Peyer's patch (tissue), 4 donors: ENCODE measurements around the gene YPEL4. TPM values are rescaled to one million over a fixed set of nuclear protein-coding genes. Genes with fewer than 3 reads are reported as not detected.
"Not testable (repeated sequence)": the region's sequence is repeated elsewhere in the genome, so short reads cannot be mapped to it uniquely, and the experiment has no call there.

Experiments
- DNase-seq, 3 donors: peaks; one replicate each; pipeline ENCODE4 v3.0.0-alpha.2; 2017 to 2019
- H3K27ac ChIP-seq, 4 donors: fragments of 200-600 bp; sonication (generic); one replicate each; pipeline ENCODE4 v1.5.1; 2016 to 2019
- H3K27me3 ChIP-seq, 2 donors: fragments of 200-600 bp; sonication (generic); one replicate each; pipeline ENCODE4 v1.5.1; 2019
- H3K36me3 ChIP-seq, 3 donors: fragments of 200-600 bp; sonication (generic); one replicate each; pipeline ENCODE4 v1.5.1; 2016 to 2019
- H3K4me1 ChIP-seq, 4 donors: fragments of 200-600 bp; sonication (generic); one replicate each; pipeline ENCODE4 v1.5.1; 2016 to 2019
- H3K4me3 ChIP-seq, 4 donors: fragments of 200-600 bp; sonication (generic); 1 replicate in 3 of 4; 2 replicates in 1 of 4; pipeline ENCODE4 v1.5.1; 2016 to 2019; ENCODE audit warnings: mild to moderate bottlenecking in 1 of 4
- H3K9me3 ChIP-seq, 4 donors: fragments of 200-600 bp; sonication (generic); one replicate each; pipeline ENCODE4 v1.5.1; 2016 to 2019; ENCODE audit warnings: mild to moderate bottlenecking in 1 of 4
- CTCF ChIP-seq, 6 experiments: fragments of 450-650 bp in 4 of 6; fragments of 200-600 bp in 2 of 6; sonication (generic) in 1 of 6; IDR thresholded peaks; one replicate each; pipeline ENCODE4 v1.5.1; 2017 to 2019; ENCODE audit warnings: antibody characterized with exemption in 6 of 6, mild to moderate bottlenecking in 3 of 6, moderate library complexity in 1 of 6
- POLR2A ChIP-seq, 2 donors: fragments of 450-650 bp; IDR thresholded peaks; one replicate each; pipeline ENCODE4 v1.5.1; 2017; ENCODE audit warnings: antibody characterized with exemption in 2 of 2, mild to moderate bottlenecking in 2 of 2, moderate library complexity in 2 of 2
- total RNA-seq, 4 donors: library from RNA; depleted of rRNA; stranded (reverse); fragments of >200 nt; gene quantifications; one replicate each; pipeline ENCODE4 v1.1.0, GENCODE V29; 2016

Gene YPEL4
- total RNA-seq: 1 to 10 TPM in 1 of 4 donors, under 1 TPM in 3; 0.35 to 2.5 (median 0.71) TPM

- Histone ChIP-seq H3K27me3 (peaks cover 0 to 15% of the 10 kb centered on the region in 2 donors), H3K4me1 (peaks cover 0 to 21% (median 5%) of the 10 kb centered on the region in 4 donors), H3K9me3 (no peaks in the 10 kb centered on the region), H3K36me3 (no peaks in the 10 kb centered on the region), H3K4me3 (peak within 1 kb of the TSS; percentile 15 to 48 (median 31)), H3K27ac (peak within 1 kb of the TSS in 1 of 4 donors; percentile 38)
- DNase-seq: peak; percentile 50 to 79 (median 74)
- no peak for TF ChIP-seq POLR2A (IDR thresholded peaks at IDR 0.05)
- TF ChIP-seq CTCF (IDR thresholded peaks at IDR 0.05): no peak
Measured at GRCh38 chr11:57649826-57650738, at the start of gene YPEL4. Gene YPEL4, minus strand, starts transcription at chr11:57649912. Its CDS starts 2,805 bp downstream, at chr11:57647107.

- Histone ChIP-seq H3K27ac (no peak overlapping the region), H3K36me3 (peaks cover 0 to 86% (median 0%) of the 10 kb centered on the region in 3 donors), H3K4me3 (no peak overlapping the region), H3K9me3 (no peaks in the 10 kb centered on the region), H3K27me3 (no peaks in the 10 kb centered on the region), H3K4me1 (no peaks in the 10 kb centered on the region)
- DNase-seq: no peak
- no peak for TF ChIP-seq POLR2A (IDR thresholded peaks at IDR 0.05)
- no peak for TF ChIP-seq CTCF (IDR thresholded peaks at IDR 0.05)
Measured at GRCh38 chr11:57698843-57699365, 49.2 kb upstream of the YPEL4 start.

- not testable (repeated sequence) for DNase-seq, H3K9me3 ChIP-seq, H3K27me3 ChIP-seq, H3K27ac ChIP-seq, H3K4me1 ChIP-seq, H3K4me3 ChIP-seq
- peaks cover 0 to 98% (median 0%) of the 10 kb centered on the region in 3 donors for H3K36me3 ChIP-seq
Measured at GRCh38 chr11:57690474-57690873, 40.8 kb upstream of the YPEL4 start.

- Histone ChIP-seq H3K27ac (no peak overlapping the region), H3K36me3 (peaks cover 0 to 42% (median 0%) of the 10 kb centered on the region in 3 donors), H3K9me3 (no peaks in the 10 kb centered on the region), H3K4me3 (no peak overlapping the region), H3K27me3 (no peaks in the 10 kb centered on the region), H3K4me1 (peaks cover 0 to 17% (median 0%) of the 10 kb centered on the region in 4 donors)
- no peak for DNase-seq
- TF ChIP-seq POLR2A (IDR thresholded peaks at IDR 0.05) (no peak), CTCF (IDR thresholded peaks at IDR 0.05) (no peak)
Measured at GRCh38 chr11:57681168-57681567, 31.5 kb upstream of the YPEL4 start.

GRCh38 chr11:57680552-57680874 is 30.8 kb upstream of the YPEL4 start:
- TF ChIP-seq CTCF (IDR thresholded peaks at IDR 0.05) (no peak), POLR2A (IDR thresholded peaks at IDR 0.05) (no peak)

GRCh38 chr11:57679396-57679795 is 29.7 kb upstream of the YPEL4 start:
- peak in 1 of 3 donors; percentile 56 for DNase-seq
- H3K36me3 ChIP-seq: peaks cover 0 to 39% (median 0%) of the 10 kb centered on the region in 3 donors
- H3K4me1 ChIP-seq: peaks cover 0 to 17% (median 0%) of the 10 kb centered on the region in 4 donors
- TF ChIP-seq POLR2A (IDR thresholded peaks at IDR 0.05): no peak
- TF ChIP-seq CTCF (IDR thresholded peaks at IDR 0.05): no peak
- H3K27me3 ChIP-seq: no peaks in the 10 kb centered on the region
- H3K4me3 ChIP-seq: no peak overlapping the region
- H3K27ac ChIP-seq: no peak overlapping the region
- H3K9me3 ChIP-seq: no peaks in the 10 kb centered on the region

More at GRCh38 chr11:57680552-57680874, 30.8 kb upstream of the YPEL4 start:
- Histone ChIP-seq H3K36me3 (peaks cover 0 to 40% (median 0%) of the 10 kb centered on the region in 3 donors), H3K27ac (no peak overlapping the region), H3K4me3 (no peak overlapping the region), H3K9me3 (no peaks in the 10 kb centered on the region), H3K27me3 (no peaks in the 10 kb centered on the region), H3K4me1 (peaks cover 0 to 17% (median 0%) of the 10 kb centered on the region in 4 donors)
- no peak for DNase-seq
